Ureter (tissue), 1 donor: Measurements from ENCODE around the gene GAMT. TPM values are rescaled to one million over a fixed set of nuclear protein-coding genes. Genes with fewer than 3 reads are reported as not detected.
"Not testable (repeated sequence)": the region's sequence is repeated elsewhere in the genome, so short reads cannot be mapped to it uniquely, and the experiment has no call there.

Experiments used
- DNase-seq: peaks from one replicate; pipeline ENCODE4 v3.0.0-alpha.2; 2020; ENCODE audit warnings: low spot score
- total RNA-seq: library from RNA; stranded (reverse); gene quantifications from one replicate; pipeline ENCODE4 v1.2.4, GENCODE V29; 2023
- donor health status: DM: yes; HTN: yes; CAD: no.

GAMT gene
- total RNA-seq, 1 donor from 2014 or later, result 9.3 TPM

DNA sequence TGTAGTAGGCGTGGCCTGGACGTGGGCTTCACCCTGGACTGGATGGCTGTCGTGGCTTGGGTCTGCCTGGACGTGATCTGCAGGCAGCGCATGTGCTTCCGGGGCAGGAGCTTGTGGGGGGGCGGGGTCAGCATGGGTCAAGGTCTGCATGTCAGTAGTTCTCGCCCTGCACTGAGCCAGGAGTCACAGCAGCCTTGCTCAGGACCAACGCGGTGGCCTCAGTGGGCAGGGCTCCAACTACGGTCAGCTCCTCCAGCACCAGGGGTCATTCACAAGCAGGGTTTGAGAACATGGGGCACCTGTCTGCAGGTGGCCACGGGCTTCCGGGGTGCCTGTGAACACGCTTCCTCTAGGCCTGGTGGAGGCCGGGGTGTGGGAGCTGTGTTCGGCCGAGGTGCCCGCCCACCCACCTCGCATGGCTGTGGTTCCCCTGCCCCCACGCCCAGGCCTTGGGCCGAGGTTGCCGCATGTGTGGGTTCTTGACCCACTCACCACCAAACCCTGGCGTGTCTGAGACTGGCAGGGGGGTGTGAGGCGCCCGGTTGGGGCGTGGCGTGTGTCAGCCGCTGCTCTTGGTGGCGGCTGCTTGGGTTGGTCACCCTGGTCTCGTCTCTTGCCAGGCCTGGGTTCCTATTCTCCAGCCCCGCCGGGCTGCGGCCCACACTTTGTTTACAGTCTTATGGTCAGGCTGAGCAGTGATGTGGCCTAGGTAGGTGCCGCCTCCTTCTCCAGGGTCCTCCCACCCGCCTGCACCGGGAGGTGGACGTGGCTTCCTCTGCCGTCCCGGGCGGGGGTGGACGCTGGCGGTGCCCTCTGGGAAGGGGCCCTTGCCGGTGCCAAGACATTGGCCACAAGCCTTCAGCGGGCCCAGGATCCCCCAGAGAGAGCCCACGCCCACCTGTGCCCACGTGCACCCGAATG lies 32.0 kb upstream of the GAMT start:
- DNase-seq, result no peak

DNA sequence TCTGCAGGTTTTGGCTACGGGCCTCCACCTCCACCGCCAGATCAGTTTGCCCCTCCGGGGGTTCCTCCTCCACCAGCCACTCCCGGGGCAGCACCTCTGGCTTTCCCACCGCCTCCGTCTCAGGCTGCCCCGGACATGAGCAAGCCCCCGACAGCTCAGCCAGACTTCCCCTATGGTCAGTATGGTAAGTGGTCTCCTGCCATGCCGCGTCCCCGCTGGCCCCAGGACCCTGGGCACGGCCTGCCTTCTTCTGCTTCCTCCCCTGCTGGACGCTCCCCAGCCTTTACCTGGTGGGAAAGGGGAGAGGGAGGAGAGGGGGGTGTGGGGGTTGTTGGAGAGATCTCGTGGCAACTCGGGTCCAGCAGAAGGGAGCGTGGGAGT lies 31.2 kb upstream of the GAMT start:
- no peak for DNase-seq

DNA sequence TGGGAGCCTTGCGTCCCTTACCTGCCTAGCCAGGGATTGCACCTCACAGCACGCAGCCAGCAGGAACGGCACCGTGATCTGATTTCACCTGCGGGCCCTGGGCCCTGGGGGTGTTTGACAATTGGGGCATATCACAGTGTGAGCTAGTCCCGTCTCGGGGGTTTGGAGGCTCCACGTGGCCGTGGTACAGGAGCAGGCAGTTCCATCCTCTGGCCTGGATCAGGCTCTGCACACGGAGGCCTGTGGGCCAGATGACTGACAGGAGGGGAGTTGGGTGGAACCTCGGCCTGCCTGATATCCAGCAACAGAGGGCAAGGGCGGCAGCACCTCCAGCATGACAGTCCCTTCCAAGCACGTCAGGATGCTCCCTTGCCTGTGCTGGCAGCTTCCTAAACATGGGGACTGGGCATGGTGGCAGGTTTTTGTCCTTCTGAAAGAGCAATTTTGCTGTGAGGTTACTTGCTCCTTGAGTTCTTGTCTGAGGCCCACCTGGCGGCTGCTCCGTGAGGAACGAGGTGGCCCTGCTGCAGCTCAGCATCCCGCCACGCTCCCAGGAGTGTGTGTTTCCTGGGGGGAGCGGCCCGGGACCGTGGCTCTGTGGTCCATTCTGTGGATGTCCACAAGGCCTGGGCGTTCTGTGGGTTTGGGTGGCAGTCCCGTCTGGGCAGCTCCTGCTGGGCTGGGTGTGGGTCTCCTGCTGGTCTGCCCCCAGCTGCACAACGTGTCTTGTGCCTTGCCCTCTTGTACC lies 30.6 kb upstream of the GAMT start:
- DNase-seq, result no peak

DNA sequence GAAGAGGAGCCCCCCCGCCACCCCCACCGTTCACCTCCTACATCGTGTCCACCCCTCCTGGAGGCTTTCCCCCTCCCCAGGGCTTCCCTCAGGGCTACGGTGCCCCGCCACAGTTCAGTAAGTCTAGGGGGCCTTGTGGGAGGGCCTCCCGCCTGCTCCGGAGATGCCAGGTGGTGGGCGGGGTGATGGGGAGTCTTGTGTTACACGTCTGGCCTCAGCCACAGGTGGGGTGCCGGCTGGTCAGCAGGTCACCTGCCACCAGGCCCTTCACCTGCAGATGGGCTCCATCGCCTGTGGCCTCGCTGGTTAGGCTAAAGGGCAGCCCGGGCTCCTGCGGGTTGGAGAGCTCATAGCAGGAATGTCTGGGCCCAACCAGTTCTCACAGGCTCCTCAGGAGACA lies 28.9 kb upstream of the GAMT start:
- no peak for DNase-seq

DNA sequence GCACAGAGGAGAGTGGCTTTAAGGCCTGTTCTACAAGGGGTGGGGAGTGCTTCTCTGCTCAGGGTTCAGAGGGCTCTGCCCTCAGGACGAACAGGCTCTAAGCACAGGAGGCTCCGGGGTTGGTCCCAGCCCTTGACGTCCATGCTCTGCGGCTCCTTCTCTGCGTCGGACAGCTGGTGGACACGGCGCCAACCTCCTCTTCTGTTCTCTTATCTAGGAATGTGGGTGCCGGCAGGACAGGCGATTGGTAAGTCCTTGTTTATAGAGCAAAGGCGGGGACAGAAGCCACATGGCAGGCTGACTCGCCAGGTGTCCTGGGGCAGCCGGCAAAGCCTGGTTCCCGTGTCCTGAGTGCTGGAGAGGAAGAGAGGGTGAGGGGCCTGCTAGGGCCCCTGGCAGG lies 28.4 kb upstream of the GAMT start:
- no peak for DNase-seq

DNA sequence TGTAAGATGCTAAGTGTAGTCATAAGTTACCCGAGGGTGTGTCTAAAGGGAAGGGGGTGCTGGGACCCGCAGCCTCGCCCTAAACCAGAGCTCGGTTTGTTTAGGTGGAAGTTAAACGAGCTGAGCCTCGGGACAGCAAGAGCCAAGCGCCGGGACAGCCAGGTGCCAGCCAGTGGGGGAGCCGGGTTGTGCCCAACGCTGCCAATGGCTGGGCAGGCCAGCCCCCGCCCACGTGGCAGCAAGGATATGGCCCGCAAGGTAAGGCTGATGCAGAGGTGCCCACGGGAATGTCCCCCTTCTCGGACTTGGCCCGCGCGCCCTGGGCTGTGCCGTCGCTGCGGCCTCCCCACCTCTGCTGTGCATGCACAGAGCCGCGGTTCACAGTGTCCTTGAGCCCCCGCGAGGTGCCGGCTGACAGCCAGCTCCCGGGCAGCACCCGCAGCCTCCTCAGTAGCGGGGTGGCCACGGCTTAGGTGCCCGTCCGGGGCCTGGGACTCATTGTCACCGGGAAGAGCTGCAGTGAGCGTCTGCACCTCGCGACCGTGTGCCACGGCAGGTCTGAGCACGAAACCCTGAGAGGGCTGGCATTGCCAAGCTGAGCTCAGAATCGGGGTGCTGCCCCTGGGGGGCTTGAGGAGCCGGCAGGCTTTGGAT lies 27.5 kb upstream of the GAMT start:
- DNase-seq, result no peak

DNA sequence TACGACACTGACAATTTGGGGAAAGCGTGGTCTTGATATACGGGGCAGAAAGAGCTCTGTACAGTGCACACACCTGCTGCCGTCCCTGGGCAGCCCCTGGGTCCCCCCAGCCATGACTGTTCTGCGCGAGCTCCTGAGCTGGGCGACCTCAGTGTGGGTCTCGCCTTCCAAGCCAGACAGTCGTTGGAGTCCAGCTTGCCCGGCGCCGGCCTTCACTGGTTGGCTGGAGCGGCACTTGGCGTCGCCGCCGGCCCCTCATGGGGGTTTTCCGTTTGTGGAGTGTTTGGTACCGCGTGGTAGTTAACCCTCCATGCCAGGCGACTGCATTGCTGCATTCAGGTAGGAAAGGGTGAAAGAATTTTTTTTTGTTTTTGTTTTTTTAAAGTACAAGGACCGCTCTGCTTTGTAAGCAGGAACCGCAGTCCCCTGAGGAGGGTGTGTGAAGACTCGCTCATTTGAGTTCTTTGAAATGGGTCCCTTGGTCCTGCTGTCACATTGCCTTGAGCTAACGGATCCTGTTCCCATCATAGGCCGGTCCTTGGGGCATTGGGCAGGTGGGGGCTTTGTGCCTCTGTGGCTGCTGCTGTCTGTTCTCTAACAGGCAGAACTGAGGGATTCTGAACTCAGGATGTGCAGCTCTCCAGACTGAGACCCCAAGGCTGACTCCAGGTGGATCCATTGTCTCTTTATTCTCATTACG lies 26.0 kb upstream of the GAMT start:
- DNase-seq, result no peak

DNA sequence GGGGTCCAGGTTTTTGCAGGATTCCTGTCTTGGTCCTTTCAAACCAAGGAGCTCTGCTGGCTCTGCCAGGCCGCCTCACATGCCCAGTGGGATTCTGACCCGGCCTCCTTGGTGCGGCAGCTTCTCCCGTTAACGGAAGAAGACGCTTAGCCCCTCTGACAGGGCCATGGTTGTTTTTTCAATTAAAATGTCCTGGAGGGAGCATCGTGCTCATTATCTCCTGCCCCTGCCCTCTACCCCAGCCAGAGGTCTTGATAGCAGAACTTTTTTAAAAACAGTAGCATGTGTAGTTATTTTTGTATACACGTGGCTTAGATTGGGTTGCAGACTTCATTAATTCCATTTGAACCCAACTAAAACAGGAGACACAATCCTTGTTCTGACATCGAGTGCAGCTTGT lies 25.4 kb upstream of the GAMT start:
- DNase-seq, result no peak

DNA sequence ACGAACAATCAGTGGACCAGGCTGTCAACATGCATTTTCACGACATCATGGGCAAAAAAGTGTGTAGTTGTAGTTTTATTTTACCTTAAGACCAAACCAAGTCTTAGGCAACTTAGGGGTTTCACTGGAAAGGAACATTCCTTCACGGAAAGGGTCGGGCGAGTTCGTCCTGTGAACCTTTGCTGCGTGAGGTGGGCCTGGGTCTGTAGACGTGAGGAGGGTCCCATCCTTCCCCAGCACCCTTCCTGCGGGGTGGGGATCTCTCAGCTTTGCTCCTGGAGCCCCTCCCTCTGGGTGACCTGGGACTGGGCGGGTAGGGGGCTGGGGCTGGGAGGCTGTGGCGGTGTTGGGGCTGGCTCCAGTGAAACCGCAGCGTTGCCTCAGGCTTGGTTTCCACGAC lies 24.6 kb upstream of the GAMT start:
- no peak for DNase-seq

DNA sequence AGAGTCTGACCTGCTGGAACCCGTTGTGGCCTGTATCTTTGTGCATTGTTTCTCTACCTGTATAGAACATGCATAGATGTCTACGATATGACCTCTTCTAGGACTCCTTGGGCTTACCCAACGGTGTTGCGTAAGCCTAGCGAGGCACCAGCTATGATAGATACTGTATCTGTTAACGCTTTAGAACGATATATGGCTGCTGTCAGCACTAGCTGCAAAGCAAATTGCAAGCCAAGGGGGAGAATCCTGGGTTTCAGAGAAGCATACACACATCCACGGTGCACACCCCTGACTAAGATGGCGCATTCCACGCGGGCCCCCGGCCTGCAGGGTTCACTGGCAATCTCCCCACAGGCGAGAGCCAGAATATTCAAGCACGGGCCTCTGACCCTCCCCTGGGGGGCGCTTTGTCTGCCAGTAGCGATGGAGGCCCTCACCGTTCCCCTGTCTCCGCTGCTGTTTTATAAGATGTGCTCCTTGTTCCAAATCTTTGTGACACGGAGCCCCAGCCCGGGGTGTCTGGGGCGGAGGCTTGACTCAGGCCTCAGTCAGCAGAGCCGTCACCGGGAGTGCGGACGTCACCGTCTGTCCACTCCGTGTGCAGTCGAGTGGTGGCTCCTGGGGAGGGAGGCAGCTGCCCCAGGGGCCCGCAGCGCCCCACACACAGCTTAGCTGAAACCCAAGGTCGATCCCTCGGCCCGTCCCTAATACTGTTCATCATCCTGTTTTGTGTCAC lies 23.9 kb upstream of the GAMT start:
- DNase-seq, result no peak

DNA sequence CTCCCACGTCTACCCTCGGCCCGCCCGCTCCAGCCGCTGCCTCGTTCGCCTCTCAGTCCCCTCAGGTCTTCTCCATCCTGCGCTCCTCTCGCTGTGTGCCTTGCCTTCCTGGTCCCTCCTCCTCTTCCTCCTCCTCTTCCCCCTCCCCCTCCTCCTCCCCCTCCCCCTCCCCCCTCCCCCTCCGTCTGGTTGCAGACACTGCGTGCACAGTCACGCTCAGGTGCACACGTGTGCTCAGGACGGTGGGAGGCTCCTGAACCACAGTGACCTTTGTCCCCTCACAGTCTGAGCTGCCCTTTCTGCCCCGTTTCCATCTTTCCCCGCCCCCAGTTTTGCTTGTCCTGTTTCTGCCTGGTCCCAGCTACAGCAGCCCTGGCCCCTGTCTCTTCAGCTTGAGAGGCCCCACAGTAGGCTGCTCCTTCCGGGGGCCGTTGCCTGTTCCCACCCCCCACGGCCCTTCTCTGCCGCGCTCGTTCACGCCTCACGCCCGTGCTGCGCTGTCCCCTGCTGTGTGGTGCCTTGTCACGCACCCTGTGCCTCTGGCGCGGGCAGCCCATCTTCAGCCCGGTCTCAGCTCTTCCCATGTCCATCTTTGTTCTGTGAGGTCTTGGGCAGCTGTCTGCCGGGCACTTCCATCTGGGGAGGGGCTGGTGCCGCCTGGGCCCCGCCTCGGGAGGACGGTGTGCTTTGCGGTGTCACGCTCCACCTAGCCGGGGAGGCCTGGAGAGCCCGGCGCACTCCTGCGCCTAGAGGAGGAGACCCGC lies 23.0 kb upstream of the GAMT start:
- DNase-seq, result no peak

DNA sequence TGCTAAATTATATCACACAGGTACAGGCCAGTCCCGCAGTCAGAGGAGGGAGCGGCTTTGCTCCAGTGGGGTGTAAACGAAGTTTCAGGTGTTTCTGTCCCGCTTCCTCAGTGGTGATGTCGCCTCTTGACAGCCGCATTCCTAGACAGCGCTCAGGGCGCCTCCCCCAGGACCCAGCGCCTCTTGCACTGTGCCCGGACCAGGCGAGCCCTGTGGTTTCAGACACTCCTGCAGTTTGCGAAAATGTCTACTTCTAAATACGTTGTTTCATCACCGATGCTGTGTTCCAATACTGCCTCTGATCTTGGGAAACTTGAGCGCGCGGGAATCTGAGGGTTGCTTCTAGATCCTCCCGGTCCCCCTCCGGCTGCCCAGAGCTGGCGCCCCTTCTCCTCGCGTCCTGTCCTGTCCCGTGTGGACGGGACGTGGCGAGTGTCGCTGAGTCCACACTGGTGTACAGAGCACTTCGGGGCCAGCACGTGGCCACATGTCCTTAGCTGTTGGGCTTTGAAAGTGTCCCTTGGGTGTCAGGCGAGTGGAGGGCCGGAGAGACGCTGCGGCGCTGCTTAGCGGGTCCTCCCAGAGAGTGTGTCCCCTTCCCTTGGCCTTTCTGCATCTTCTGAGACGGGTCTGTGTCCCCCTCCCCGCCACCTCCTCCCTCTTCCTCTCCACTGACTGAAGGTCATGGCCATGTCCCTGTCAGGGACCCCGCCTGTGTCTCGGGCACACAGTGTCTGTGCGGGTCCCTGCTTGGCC lies 22.3 kb upstream of the GAMT start:
- DNase-seq, result no peak

DNA sequence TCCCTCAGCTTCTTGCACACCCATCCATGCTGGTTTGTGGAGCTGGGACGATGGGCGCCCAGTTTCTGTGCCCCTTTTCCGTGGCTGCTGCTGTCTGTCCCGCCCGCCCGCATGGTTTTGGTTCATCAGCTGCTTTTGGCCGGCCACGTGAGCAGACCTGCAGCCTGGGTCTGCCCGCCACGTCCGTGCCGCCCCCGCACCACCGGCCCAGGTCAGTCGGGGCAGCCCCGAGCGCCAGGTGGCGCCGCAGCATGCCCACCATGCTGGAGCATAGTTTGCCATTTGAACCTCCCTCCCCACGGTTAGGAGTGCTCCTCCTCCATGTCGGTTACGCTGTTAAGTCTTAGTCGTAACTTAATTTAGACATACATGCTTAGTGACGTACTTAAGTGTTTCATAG lies 21.6 kb upstream of the GAMT start:
- DNase-seq, result no peak

DNA sequence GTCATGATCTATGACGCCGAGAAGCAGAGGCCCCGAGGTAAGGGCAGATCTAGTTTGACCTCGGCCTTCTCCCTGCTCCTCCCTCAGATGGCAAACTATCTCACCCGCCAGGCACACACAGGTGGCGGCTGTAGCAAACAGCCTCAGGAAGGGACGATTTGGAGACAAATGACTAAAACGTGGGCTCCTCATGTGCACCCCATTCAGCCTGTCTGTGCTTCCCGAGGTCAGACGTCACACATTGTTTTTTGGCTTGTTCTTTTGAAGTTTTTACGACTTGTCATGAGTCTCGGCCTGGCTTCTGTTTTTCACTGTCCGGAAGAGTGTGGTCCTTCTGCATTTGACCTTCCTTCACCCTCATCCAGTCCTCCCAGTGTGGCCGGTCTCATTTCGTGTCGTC lies 21.0 kb upstream of the GAMT start:
- no peak for DNase-seq

DNA sequence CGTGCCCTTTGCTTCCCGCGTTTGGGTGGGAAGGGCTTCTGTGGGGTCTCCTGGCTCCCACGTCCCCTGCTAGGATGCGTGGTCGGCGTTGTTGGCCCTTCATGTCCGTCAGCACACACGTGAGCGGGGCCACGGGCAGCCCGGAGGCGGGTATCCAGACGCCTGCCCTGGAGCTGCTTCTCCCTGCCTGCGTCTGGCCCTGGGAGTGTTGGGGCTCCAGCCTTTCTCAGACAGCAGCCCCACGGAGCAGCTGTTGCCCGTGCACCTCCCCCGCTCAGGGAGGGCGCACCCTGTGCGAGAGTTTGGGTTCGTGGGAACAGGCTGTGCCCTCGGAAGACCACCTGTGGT lies 20.6 kb upstream of the GAMT start:
- DNase-seq, result no peak

DNA sequence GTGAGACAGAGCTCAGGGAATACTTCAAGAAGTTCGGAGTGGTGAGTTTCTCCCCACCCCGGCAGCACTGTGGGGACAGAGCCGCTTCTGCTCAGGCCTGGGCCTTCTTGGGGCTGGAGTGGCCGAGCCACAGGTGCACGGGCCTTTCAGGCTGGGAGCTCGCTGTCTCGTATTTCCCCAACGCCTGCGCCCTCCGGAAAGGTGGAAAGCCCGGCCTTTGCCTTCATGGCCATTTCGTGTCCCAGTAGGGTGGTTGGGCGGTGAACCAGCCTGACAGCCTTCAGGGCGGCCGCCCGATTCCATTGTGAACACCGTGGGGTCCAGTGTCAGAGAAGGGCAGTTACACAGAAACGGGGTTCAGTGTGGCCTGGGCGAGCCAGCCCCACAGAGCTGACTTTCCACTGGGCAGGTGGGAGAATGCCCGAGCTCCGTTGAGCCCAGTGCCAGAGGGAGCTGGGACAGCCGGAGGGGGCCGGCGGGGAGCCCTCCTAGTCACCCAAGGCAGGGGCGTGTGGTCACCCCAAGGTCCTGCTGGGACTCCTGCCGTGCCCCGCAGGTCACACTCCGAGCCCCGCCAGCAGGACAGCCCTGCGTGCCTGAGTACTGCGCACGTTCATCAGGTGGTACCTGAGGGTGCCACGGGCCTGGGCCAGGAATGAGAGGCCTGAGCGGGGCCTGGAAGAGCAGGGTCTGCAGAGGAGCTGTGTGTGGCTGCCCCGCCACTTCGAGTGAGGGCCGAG lies 20.0 kb upstream of the GAMT start:
- no peak for DNase-seq

DNA sequence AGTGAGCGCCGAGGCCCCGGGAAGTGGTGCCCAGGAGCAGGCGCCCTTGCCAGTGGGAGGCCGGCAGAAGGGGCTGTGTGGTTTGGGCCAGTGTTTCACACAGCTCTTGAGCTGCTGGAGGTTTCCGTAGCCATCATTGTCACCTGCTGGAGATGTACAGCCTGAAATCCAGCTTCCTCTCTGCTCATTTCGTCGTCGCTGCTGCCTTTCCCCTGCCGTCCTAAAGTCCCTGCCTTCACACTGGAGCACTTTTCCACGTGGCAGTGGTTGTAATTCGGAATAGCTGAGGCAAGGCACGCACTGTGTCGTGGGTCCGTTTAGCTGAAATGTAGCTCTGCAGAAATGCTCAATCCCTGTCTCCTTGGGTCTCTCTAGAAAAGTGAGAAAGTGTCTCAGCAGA lies 19.2 kb upstream of the GAMT start:
- no peak for DNase-seq

DNA sequence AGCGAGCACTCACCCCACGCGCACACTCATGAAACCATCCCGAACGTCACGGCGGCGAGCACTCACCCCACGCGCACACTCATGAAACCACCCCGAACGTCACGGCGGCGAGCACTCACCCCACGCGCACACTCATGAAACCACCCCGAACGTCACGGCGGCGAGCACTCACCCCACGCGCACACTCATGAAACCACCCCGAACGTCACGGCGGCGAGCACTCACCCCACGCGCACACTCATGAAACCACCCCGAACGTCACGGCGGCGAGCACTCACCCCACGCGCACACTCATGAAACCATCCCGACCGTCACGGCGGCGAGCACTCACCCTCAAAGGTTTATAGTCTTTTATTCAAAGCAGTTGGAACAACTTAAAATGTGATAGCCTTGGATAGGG lies 18.7 kb upstream of the GAMT start:
- DNase-seq, result not testable (repeated sequence)
